UCSD-AML1 (cell line): Measurements from ENCODE around the gene GJC1.
"Not testable (repeated sequence)": the region's sequence is repeated elsewhere in the genome, so short reads cannot be mapped to it uniquely, and the experiment has no call there.

Source experiments
- DNase-seq: peaks from one replicate; lab custom pipeline; 2025; ENCODE audit not compliant: unreplicated experiment; lab: John Stamatoyannopoulos, UW

GJC1 gene

GRCh38 chr17:44846206-44846605 lies 16.1 kb upstream of the GJC1 start:
- DNase-seq = no peak

DNA sequence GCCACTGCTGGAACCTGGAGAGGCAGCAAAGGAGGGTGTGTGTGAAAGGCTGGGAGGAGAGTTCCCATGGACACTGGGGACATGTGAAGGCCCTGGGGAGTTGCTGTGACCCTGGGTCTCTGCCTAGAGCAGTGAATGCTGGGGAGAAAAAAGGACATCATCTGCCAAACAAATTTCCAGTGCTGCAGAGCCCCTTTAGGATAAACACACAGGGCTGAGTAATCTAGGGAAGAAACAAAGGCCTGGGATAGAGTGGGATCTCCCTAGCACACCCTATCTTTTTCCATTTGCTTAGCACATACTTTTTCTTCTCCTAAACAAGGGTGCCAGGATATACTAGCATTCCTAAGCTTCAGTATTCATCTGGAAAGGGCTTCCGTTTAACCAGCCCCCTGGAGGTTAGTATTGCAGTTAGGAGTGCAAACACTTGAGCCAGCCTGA lies 14.3 kb upstream of the GJC1 start:
- DNase-seq = no peak

DNA sequence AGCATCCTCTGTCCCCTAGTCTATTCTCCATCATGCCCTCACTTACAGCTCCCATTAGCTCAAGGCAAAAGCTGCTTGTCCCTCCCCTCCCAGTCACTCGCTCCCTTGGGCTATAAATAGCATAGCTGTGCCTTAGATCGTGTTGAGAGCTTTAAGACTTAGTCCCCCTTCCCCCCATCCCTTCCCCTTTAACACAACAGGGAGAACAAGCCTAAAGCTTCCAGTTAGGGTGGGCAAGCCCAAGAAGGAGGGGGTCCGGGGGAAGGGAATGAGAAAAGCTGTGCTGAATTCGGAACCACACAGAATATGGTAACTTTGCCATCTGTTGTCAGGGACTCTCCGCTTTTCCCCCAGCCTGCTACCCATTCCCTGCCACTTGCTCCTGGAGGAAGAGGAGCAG lies 12.7 kb upstream of the GJC1 start:
- no peak for DNase-seq

- no peak for DNase-seq
These were observed 10.8 kb upstream of the GJC1 start for GRCh38 chr17:44840936-44841335.

DNA sequence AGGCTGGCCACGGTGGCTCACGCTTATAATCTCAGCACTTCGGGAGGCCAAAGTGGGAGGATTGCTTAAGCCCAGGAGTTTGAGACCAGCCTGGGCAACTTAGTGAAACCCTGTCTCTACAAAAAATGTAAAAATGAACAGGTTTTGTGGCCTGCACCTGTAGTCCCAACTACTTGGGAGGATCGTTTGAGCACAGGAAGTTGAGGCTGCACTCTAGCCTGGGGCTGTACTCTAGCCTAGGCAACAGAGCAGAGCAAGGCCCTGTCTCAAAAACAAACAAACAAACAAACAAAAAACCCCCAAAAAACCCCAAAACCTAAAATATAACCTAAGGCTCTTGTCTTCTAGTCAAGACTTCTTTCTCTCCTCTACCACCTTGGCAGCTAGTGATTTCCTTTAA lies 10.2 kb upstream of the GJC1 start:
- no peak for DNase-seq

GRCh38 chr17:44837196-44837595 lies 7.1 kb upstream of the GJC1 start:
- no peak for DNase-seq

DNA sequence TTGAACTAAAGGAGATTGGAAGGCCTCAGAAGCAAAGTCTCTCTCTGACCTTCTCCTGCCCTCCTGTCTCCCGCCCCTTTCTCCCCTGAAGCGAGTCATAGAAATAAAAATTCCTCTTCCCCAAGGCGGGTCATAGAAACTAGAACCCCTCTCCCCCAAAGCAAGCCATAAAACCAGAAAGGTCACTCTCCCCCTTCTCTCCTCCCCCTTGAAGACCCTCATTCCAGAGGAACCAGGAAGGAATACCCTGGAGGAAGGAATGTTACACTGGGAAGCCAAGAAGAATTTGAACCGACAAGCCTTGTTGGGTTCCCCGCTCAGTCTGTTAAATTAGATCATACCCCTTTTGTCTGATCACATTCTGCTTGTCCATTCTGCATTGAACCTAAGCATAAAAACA lies 2.7 kb upstream of the GJC1 start:
- DNase-seq = no peak

GRCh38 chr17:44831371-44831770 lies 1.3 kb upstream of the GJC1 start:
- DNase-seq = no peak

DNA sequence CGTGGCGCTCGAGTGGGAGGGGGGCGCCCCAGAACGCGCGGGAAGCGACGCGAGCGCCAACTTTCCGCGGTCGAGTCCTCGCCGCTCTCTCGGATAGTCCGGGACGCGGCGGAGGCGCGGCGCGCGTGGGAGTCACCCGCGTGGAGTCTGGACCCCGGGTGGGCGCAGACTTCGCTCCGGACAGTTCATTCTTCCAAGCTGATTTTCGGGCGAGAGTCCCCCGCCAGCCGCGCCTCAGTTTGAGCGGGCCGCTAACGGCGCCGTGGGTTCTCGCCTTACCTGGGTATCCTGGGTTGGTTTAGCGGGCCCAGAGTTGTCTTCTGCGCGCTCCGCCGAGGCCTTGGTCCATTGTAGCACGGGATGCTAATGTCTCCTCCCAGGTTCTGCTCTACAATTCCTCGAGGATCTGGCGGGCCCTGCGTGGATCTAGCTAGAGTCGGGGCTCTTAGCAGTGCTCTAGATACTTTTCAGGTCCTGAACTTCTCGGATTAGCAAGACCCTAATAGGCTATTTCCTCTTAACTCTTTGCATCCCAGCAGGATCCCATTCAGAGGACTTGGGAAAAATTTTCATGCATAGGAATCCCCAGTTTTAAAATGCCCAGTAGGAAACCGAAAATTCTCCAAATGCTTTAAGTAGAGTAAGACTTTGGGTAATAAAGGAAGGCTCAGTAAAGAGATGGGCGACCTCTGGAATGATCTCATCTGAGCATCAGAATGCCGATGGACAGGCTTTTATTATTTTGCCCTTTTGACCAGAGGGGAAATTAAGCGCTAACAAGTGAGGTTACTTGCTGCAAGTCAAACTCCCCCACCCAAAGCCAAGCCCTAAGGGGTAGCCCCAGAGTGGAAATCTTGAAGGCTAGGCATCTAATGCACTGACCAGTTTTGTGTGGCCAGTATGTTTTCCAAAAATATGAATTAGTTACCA lies 537 bp upstream of the GJC1 start:
- DNase-seq = no peak

GRCh38 chr17:44828919-44829522 lies 1.1 kb downstream of the GJC1 start:
- no peak for DNase-seq

GRCh38 chr17:44827863-44828262 lies 2.2 kb downstream of the GJC1 start:
- no peak for DNase-seq

GRCh38 chr17:44826123-44826790 lies 3.8 kb downstream of the GJC1 start:
- DNase-seq = no peak

DNA sequence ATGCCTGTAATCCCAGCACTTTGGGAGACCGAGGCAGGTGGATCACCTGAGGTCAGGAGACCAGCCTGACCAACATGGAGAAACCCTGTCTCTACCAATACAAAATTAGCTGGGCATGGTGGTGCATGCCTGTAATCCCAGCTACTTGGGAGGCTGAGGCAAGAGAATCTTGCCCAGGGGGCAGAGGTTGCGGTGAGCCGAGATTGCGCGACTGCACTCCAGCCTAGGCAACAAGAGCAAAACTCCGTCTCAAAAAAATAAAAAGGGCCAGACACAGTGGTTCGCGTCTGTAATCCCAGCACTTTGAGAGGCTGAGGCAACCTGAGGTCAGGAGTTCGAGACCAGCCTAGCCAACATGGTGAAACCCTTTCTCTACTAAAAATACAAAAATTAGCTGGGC lies 4.9 kb downstream of the GJC1 start:
- not testable (repeated sequence) for DNase-seq

- DNase-seq = no peak
These were observed 9.4 kb downstream of the GJC1 start for GRCh38 chr17:44820631-44821212.

GRCh38 chr17:44818508-44818907 lies 11.6 kb downstream of the GJC1 start:
- not testable (repeated sequence) for DNase-seq

- no peak for DNase-seq
These were observed 17.8 kb downstream of the GJC1 start for GRCh38 chr17:44812263-44812662.

- not testable (repeated sequence) for DNase-seq
These were observed 21.3 kb downstream of the GJC1 start for GRCh38 chr17:44808656-44809388.

DNA sequence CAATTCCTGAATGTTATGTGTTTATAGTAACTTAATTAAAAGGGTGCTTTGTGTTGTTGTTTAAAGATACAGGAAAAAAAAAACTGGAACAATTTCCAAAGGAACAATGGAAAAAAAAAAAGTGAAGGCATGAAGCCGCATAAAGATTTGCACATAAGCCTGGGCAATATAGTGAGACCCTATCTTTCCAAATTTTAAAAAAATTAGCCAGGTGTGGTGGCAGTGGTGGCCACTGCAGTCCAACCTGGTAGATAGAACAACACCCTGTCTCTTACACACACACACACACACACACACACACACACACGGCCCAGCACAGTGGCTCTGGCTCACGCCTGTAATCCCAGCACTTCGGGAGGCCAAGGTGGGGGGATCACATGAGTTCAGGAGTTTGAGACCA lies 21.9 kb downstream of the GJC1 start:
- no peak for DNase-seq

GRCh38 chr17:44807817-44808155 lies 22.3 kb downstream of the GJC1 start:
- DNase-seq = no peak

GRCh38 chr17:44807093-44807816 lies 22.8 kb downstream of the GJC1 start:
- DNase-seq = no peak
